ENCODE data around the gene ESRRA.

DNA sequence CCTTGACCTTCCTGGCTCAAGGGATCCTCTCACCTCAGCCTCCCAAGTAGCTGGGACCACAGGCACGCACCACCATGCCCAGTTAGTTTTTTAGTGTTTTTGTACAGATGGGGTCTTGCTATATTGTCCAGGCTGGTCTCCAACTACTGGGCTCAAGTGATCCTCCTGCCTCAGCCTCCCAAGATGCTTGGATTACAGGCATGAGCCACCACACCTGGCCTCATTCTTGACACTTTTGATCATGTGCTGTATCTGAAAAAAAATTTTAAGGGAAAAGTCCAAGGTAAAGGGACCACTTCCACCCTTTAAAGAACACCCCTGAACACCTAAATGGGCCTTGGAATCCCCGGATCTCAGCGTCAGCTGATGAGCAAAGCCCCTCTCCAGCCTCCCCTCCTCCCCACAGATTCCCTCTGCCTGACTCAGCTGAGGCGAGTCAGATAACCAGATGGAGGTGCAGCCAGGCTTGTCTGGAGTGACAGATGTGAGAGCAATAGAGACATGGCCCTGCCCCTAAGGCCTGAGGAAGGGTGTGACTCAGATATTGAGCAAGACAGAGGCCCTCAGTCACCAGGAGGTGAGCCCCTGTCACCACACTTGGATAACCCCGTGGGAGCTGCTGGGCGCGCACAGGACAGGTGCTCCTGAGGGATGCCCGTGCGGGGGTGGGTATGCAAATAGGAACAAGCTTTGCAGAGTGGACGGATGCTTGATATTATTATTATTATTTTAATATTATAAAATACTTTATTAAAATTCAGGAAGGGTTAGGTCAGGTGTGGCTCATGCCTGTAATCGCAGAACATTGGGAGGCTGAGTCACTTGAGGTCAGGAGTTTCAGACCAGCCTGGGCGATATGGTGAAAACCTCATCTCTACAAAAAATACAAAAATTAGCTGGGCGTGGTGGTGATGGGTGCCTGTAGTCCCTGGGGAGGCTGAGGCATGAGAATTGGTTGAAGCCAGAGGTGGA lies 29.7 kb downstream of the ESRRA start:
- TF ChIP-seq, protein P1, sequence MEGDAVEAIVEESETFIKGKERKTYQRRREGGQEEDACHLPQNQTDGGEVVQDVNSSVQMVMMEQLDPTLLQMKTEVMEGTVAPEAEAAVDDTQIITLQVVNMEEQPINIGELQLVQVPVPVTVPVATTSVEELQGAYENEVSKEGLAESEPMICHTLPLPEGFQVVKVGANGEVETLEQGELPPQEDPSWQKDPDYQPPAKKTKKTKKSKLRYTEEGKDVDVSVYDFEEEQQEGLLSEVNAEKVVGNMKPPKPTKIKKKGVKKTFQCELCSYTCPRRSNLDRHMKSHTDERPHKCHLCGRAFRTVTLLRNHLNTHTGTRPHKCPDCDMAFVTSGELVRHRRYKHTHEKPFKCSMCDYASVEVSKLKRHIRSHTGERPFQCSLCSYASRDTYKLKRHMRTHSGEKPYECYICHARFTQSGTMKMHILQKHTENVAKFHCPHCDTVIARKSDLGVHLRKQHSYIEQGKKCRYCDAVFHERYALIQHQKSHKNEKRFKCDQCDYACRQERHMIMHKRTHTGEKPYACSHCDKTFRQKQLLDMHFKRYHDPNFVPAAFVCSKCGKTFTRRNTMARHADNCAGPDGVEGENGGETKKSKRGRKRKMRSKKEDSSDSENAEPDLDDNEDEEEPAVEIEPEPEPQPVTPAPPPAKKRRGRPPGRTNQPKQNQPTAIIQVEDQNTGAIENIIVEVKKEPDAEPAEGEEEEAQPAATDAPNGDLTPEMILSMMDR (IDR thresholded peaks at IDR 0.05): no peak
- TF ChIP-seq POLR2A (IDR thresholded peaks at IDR 0.05) (no peak), EP300 (IDR thresholded peaks at IDR 0.05) (no peak)
